Endothelial cell (in vitro differentiated cells): ENCODE results near the gene STRADA. TPM values are rescaled to one million over a fixed set of nuclear protein-coding genes. Genes with fewer than 3 reads are reported as not detected.

Experiments used
- DNase-seq: peaks from one replicate; pipeline ENCODE4 v3.0.0; 2021; ENCODE audit warnings: low spot score
- H3K27ac Mint-ChIP-seq: one replicate; pipeline ENCODE4 v1.8.0; 2021; ENCODE audit warnings: mixed read lengths, inconsistent platforms; ENCODE audit not compliant: unreplicated experiment
- H3K27me3 Mint-ChIP-seq: one replicate; pipeline ENCODE4 v1.8.0; 2021; ENCODE audit warnings: mild to moderate bottlenecking, moderate library complexity, mixed read lengths, inconsistent platforms; ENCODE audit not compliant: unreplicated experiment
- H3K36me3 Mint-ChIP-seq: one replicate; pipeline ENCODE4 v1.8.0; 2021; ENCODE audit warnings: mild to moderate bottlenecking, low read depth, mixed read lengths, inconsistent platforms; ENCODE audit not compliant: unreplicated experiment
- H3K4me1 Mint-ChIP-seq: one replicate; pipeline ENCODE4 v1.8.0; 2021; ENCODE audit warnings: mild to moderate bottlenecking, mixed read lengths, inconsistent platforms; ENCODE audit not compliant: unreplicated experiment
- H3K4me3 Mint-ChIP-seq: one replicate; pipeline ENCODE4 v1.8.0; 2021; ENCODE audit warnings: mild to moderate bottlenecking, mixed read lengths, inconsistent platforms; ENCODE audit not compliant: unreplicated experiment
- H3K9me3 Mint-ChIP-seq: one replicate; pipeline ENCODE4 v1.8.0; 2021; ENCODE audit warnings: mixed read lengths, inconsistent platforms; ENCODE audit not compliant: unreplicated experiment
- CTCF ChIP-seq: fragments of 200-600 bp; sonication (generic); IDR thresholded peaks from one replicate; pipeline ENCODE4 v1.5.0; 2021; ENCODE audit warnings: antibody characterized with exemption; ENCODE audit not compliant: unreplicated experiment
- total RNA-seq: library from RNA; stranded (reverse); fragmentation: NEBNext Ultra II Directional; extraction: Animal tissue kit (Norgen Biotek cat#: 25700); gene quantifications from one replicate; pipeline ENCODE4 v1.2.1, GENCODE V29; 2021; ENCODE audit not compliant: unreplicated experiment

Gene STRADA
- total RNA-seq, 1 donor from 2014 or later: 51.8 TPM

- H3K27me3 Mint-ChIP-seq: peaks cover 1% of the 10 kb centered on the region
- peak overlapping the region; percentile 17 for H3K4me3 Mint-ChIP-seq
Observed at GRCh38 chr17:63682441-63682840, 59.2 kb downstream of the STRADA start.

DNA sequence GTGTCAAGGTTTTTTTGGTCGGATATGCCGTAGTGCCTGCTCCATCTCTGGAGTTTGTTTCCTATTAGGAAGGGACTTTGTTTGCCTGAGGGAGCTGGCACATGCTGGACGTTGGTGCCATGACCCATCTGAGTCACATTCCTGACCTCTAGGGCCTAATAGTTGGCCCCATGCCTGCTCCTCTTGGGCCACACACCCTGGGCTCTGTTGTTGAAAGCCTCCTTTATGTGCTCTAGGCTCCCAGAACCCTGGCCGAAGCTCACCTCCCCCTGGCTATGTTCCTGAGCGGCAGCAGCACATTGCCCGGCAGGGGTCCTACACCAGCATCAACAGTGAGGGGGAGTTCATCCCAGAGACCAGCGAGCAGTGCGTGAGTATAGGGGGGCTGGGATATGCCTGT lies 60.1 kb downstream of the STRADA start:
- no peak for DNase-seq
- no peak for TF ChIP-seq CTCF
- H3K4me3 Mint-ChIP-seq: peak overlapping the region; percentile 45
- H3K4me1 Mint-ChIP-seq: peaks cover 34% of the 10 kb centered on the region
- H3K27ac Mint-ChIP-seq: no peak overlapping the region
- H3K36me3 Mint-ChIP-seq: peaks cover 45% of the 10 kb centered on the region
- H3K9me3 Mint-ChIP-seq: no peaks in the 10 kb centered on the region
- H3K27me3 Mint-ChIP-seq: no peaks in the 10 kb centered on the region

More at GRCh38 chr17:63682441-63682840, 59.2 kb downstream of the STRADA start:
- no peak for TF ChIP-seq CTCF
- H3K9me3 Mint-ChIP-seq: no peaks in the 10 kb centered on the region
- no peak for DNase-seq
- H3K27ac Mint-ChIP-seq: no peak overlapping the region
- peaks cover 26% of the 10 kb centered on the region for H3K4me1 Mint-ChIP-seq
- peaks cover 48% of the 10 kb centered on the region for H3K36me3 Mint-ChIP-seq

GRCh38 chr17:63680700-63681099 lies 60.9 kb downstream of the STRADA start:
- Mint-ChIP-seq H3K27ac (peak overlapping the region; percentile 28), H3K36me3 (peaks cover 38% of the 10 kb centered on the region), H3K4me1 (peaks cover 39% of the 10 kb centered on the region), H3K27me3 (no peaks in the 10 kb centered on the region), H3K9me3 (no peaks in the 10 kb centered on the region), H3K4me3 (peak overlapping the region; percentile 45)
- no peak for DNase-seq
- TF ChIP-seq CTCF: no peak

DNA sequence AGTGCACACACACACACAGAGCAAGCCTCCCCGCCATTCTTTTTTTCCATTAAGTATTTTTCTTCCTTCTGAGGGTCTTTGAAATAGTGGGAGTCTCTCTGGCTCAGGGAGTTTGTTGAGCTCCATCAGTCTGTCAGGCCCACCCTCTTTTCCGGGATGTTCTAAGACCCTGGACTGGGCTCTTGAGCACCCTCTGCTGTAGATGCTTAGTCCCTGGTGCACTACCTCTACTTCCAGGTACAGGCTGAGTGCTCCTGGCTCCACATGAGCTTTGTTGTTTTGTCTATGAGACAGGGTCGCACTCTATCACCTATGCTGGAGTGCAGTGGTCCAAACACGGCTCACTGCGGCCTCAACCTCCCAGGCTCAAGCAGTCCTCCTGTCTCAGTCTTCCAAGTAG lies 62.4 kb downstream of the STRADA start:
- Mint-ChIP-seq H3K27ac (no peak overlapping the region), H3K4me3 (no peak overlapping the region), H3K9me3 (no peaks in the 10 kb centered on the region), H3K4me1 (peaks cover 53% of the 10 kb centered on the region), H3K27me3 (peaks cover 4% of the 10 kb centered on the region), H3K36me3 (peaks cover 36% of the 10 kb centered on the region)
- DNase-seq: no peak
- TF ChIP-seq CTCF: no peak

- Mint-ChIP-seq H3K9me3 (no peaks in the 10 kb centered on the region), H3K4me1 (peaks cover 60% of the 10 kb centered on the region), H3K27ac (peak overlapping the region; percentile 99), H3K27me3 (peaks cover 5% of the 10 kb centered on the region), H3K36me3 (peaks cover 34% of the 10 kb centered on the region), H3K4me3 (no peak overlapping the region)
- no peak for TF ChIP-seq CTCF
- DNase-seq: no peak
Observed at GRCh38 chr17:63676584-63676983, 65.0 kb downstream of the STRADA start.
